SIG-M5 (cell line): ENCODE results near the gene ANKRA2.
A peak's percentile ranks its signal among the peaks of the same experiment; 100 is the strongest.

Experiments used
- DNase-seq: peaks from one replicate; lab custom pipeline; 2025; lab: John Stamatoyannopoulos, UW

The ANKRA2 gene

GRCh38 chr5:73565139-73565968, at the start of gene ANKRA2, which contains the start of gene UTP15:
Gene ANKRA2 (minus strand): TSS chr5:73565639. CDS start chr5:73562881, 2,758 bp downstream.
Gene UTP15 (plus strand): TSS chr5:73565743. CDS start chr5:73567345, 1,602 bp downstream.
- DNase-seq: peak; percentile 75

- no peak for DNase-seq
These were observed 49.6 kb upstream of the ANKRA2 start for GRCh38 chr5:73615085-73615484.

GRCh38 chr5:73612799-73613198, 47.4 kb upstream of the ANKRA2 start:
- no peak for DNase-seq

GRCh38 chr5:73607228-73607627, 41.8 kb upstream of the ANKRA2 start:
- DNase-seq: no peak

GRCh38 chr5:73606206-73606753, 40.8 kb upstream of the ANKRA2 start:
- no peak for DNase-seq

GRCh38 chr5:73605223-73606087, 40.0 kb upstream of the ANKRA2 start:
- DNase-seq: no peak

DNA sequence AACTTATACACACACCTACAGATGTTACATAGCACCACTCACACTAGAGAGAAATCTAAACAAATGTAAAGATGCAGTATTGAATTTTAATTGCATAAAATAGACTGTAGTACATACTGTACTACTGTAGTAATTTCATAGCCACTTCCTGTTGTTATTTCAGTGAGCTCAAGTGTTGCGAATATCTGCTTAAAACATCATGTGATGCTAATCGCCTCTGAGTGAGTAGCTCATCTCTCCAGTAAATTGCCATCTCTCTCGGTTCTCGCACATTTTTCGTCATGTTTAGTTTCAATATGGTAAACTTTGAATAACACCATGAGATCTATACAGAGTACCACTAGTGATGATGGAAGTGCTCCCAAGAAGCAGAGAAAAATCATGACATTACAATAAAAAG, 38.6 kb upstream of the ANKRA2 start:
- DNase-seq: no peak

DNA sequence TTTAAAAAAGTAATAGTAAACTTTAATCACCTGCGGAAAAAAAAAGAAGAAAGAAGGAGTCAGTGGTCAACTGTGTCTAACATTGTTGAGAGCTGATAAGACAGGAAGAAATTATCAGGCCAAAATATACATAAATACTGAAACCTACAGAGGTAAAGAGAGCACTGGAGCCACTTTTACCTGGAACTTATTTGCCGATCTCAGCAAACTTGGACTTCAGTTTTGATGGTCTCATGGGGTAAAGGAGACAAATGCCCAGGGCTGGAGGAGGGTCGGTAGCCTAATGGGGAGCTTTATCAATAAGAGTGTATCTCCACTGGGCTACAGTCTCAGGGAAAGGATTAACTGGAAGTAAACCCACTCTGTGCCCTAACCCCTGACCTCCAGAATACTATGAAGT, 33.9 kb upstream of the ANKRA2 start:
- DNase-seq: no peak

- DNase-seq: no peak
These were observed 31.4 kb upstream of the ANKRA2 start for GRCh38 chr5:73596705-73597328.

DNA sequence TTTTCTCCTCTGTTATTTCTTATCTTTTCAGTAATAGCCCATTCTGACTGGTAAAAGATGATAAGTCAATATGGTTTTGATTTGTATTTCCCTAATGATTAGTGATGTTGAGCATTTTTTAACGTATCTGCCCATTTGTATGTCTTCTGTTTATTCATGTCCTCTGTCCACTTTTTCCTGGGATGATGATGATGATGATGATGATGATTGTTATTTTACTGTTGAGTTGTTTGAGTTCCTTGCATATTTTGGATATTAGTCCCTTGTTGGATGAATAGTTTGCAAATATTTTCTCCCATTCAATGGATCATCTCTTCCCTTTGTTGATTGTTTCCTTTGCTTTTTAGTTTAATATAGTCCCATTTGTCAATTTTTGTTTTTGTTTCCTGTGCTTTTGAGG, 27.1 kb upstream of the ANKRA2 start:
- no peak for DNase-seq

DNA sequence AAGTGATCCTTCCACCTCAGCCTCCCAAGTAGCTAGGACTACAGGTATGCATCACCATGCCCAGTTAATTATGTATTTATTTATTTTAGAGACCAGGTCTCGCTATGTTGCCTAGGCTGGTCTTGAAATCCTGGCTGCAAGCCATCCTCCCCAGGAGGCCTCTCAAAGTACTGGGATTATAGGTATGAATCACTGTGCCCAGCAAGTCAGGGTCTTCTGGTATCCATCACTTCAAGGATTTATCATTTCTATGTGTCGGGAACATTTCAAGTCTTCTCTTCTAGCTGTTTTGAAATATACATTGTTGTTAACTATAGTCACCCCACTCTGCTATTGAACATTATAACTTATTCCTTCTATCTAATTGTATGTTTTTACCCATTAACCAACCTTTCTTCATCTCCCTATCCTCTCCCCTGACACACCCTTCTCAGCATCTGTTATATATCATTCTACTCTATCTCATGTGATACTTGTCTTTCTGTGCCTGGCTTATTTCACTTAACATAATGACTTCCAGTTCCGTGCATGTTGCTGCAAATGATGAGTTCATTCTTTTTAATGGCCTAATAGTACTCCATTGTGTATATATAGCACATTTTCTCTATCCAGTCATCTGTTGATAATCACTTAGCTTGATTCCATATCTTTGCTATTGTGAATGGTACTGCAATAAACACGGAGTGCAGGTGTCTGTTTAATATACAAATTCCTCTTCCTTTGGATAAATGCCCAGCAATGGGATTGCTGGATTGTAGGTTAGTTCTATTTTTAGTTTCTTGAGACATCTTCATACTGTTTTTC, 26.5 kb upstream of the ANKRA2 start:
- DNase-seq: no peak

GRCh38 chr5:73591102-73591695, 25.8 kb upstream of the ANKRA2 start:
- peak; percentile 16 for DNase-seq

- DNase-seq: no peak
These were observed 22.5 kb upstream of the ANKRA2 start for GRCh38 chr5:73587923-73588322.

DNA sequence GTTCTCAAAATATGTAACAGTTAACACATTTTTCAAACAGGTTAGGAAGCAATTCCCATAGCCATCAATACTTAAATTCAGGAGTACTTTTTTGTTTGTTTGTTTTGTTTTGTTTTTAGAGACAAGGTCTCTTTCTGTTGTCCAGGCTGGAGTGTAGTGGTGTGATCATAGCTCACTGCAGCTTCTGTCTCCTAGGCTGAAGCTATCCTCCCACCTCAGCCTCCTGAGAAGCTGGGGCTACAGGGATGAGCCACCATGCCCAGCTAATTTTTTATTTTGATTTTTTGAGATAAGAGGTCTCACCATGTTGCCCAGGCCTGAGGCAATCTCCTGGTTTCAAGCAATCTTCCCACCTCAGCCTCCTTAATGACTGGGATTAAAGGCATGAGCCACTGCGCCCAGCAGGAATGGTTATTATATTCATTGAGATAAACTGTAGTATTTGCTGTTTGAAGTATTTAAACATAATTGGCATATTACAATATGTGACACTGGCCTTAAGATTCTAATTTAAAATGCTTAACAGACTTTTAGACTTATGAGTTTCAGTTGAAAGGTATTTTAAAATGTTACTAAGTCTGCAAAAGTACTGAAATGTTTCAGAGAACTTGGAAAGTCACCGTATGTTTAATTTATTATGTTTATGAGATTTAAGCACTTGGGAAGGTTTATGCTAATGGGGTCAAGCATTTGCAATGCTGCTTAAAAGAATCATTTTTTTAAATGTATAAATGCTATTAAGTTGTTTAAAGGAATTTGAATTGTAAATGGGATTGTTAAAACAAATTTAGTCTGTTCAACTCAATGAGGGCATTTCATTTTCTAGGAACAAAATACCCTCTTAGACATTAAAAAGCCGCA, 17.1 kb upstream of the ANKRA2 start:
- no peak for DNase-seq

GRCh38 chr5:73565969-73566547, 619 bp upstream of the ANKRA2 start:
- DNase-seq: no peak

GRCh38 chr5:73564675-73565074, 764 bp downstream of the ANKRA2 start:
- no peak for DNase-seq

- DNase-seq: no peak
These were observed 1.4 kb downstream of the ANKRA2 start for GRCh38 chr5:73564018-73564417.

- DNase-seq: no peak
These were observed 6.5 kb downstream of the ANKRA2 start for GRCh38 chr5:73558950-73559349.

DNA sequence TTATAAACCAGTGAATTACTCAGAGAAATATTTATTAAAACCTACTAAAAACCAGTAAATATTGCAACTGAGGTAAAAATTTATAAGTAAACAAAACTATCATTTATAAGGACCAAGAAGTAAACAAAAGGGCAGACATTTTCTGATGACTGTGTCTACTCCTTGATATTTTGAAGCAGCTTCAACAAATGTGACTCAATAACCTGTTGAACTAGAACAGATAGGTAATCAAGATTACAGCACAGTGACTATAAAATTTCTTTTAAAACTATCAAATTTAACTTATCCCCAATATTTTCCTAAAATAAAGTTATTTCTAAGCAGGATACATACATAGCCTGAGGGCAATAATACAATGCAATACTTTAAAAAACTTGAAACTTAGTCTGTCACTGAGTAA, 12.8 kb downstream of the ANKRA2 start:
- no peak for DNase-seq

GRCh38 chr5:73550016-73550415, 15.4 kb downstream of the ANKRA2 start:
- DNase-seq: no peak
